Rectal smooth muscle tissue (tissue), 1 donor: ENCODE measurements around the gene AGFG2.
A peak's percentile ranks its signal among the peaks of the same experiment; 100 is the strongest.
"Not testable (repeated sequence)": the region's sequence is repeated elsewhere in the genome, so short reads cannot be mapped to it uniquely, and the experiment has no call there.

Experiments used
- H3K27ac ChIP-seq: one replicate; pipeline ENCODE4 v1.7.0; 2013; ENCODE audit warnings: low read depth, low read length, inconsistent platforms
- H3K27me3 ChIP-seq: one replicate; pipeline ENCODE4 v1.7.0; 2013; ENCODE audit warnings: low read length; ENCODE audit not compliant: control insufficient read depth, insufficient read depth
- H3K36me3 ChIP-seq: one replicate; pipeline ENCODE4 v1.7.0; 2013; ENCODE audit warnings: low read length; ENCODE audit not compliant: control insufficient read depth, insufficient read depth
- H3K4me1 ChIP-seq: one replicate; pipeline ENCODE4 v1.7.0; 2013; ENCODE audit warnings: low read length; ENCODE audit not compliant: control insufficient read depth, insufficient read depth
- H3K4me3 ChIP-seq: one replicate; pipeline ENCODE4 v1.7.0; 2013; ENCODE audit warnings: low read length
- H3K9ac ChIP-seq: one replicate; pipeline ENCODE4 v1.7.0; 2013; ENCODE audit warnings: low read length

The AGFG2 gene

GRCh38 chr7:100546926-100547800 is 8.2 kb downstream of the AGFG2 start:
- Histone ChIP-seq H3K9ac (no peak overlapping the region), H3K4me3 (peak overlapping the region; percentile 17), H3K4me1 (peaks cover 33% of the 10 kb centered on the region)

GRCh38 chr7:100547872-100548271 is 8.9 kb downstream of the AGFG2 start:
- peaks cover 33% of the 10 kb centered on the region for H3K4me1 ChIP-seq
- H3K27me3 ChIP-seq: no peaks in the 10 kb centered on the region
- H3K9ac ChIP-seq: no peak overlapping the region
- peak overlapping the region; percentile 94 for H3K27ac ChIP-seq
- H3K36me3 ChIP-seq: peaks cover 5% of the 10 kb centered on the region
- no peak overlapping the region for H3K4me3 ChIP-seq

More at GRCh38 chr7:100546926-100547800, 8.2 kb downstream of the AGFG2 start:
- Histone ChIP-seq H3K36me3 (peaks cover under 1% of the 10 kb centered on the region), H3K27ac (peak overlapping the region; percentile 94), H3K27me3 (no peaks in the 10 kb centered on the region)

- not testable (repeated sequence) for H3K36me3 ChIP-seq, H3K27me3 ChIP-seq, H3K4me3 ChIP-seq, H3K9ac ChIP-seq
- peak overlapping the region; percentile 94 for H3K27ac ChIP-seq
- peaks cover 33% of the 10 kb centered on the region for H3K4me1 ChIP-seq
Observed at GRCh38 chr7:100548446-100548845, 9.4 kb downstream of the AGFG2 start.

- H3K27me3 ChIP-seq: no peaks in the 10 kb centered on the region
- H3K4me1 ChIP-seq: peaks cover 6% of the 10 kb centered on the region
- no peak overlapping the region for H3K9ac ChIP-seq
- no peak overlapping the region for H3K27ac ChIP-seq
- H3K36me3 ChIP-seq: peaks cover 9% of the 10 kb centered on the region
- no peak overlapping the region for H3K4me3 ChIP-seq
Observed at GRCh38 chr7:100552532-100552931, 13.5 kb downstream of the AGFG2 start.

- Histone ChIP-seq H3K4me3 (no peak overlapping the region), H3K27ac (no peak overlapping the region), H3K4me1 (peaks cover under 1% of the 10 kb centered on the region), H3K36me3 (peaks cover 9% of the 10 kb centered on the region), H3K9ac (no peak overlapping the region), H3K27me3 (no peaks in the 10 kb centered on the region)
Observed at GRCh38 chr7:100553032-100553431, 14.0 kb downstream of the AGFG2 start.

GRCh38 chr7:100555701-100556100 is 16.7 kb downstream of the AGFG2 start:
- peaks cover 9% of the 10 kb centered on the region for H3K36me3 ChIP-seq
- H3K4me1 ChIP-seq: no peaks in the 10 kb centered on the region
- H3K27ac ChIP-seq: no peak overlapping the region
- no peak overlapping the region for H3K4me3 ChIP-seq
- no peaks in the 10 kb centered on the region for H3K27me3 ChIP-seq
- H3K9ac ChIP-seq: no peak overlapping the region

- H3K4me3 ChIP-seq: no peak overlapping the region
- no peak overlapping the region for H3K9ac ChIP-seq
- H3K27ac ChIP-seq: no peak overlapping the region
- H3K27me3 ChIP-seq: no peaks in the 10 kb centered on the region
- H3K4me1 ChIP-seq: no peaks in the 10 kb centered on the region
- peaks cover 9% of the 10 kb centered on the region for H3K36me3 ChIP-seq
Observed at GRCh38 chr7:100556541-100556940, 17.5 kb downstream of the AGFG2 start.

- Histone ChIP-seq H3K27me3 (no peaks in the 10 kb centered on the region), H3K36me3 (peaks cover 4% of the 10 kb centered on the region), H3K4me1 (no peaks in the 10 kb centered on the region), H3K27ac (no peak overlapping the region), H3K9ac (no peak overlapping the region), H3K4me3 (no peak overlapping the region)
Observed at GRCh38 chr7:100559127-100559526, 20.1 kb downstream of the AGFG2 start.

GRCh38 chr7:100561491-100562194 is 22.6 kb downstream of the AGFG2 start:
- no peak overlapping the region for H3K4me3 ChIP-seq
- H3K4me1 ChIP-seq: no peaks in the 10 kb centered on the region
- no peak overlapping the region for H3K27ac ChIP-seq
- H3K9ac ChIP-seq: no peak overlapping the region
- peaks cover 3% of the 10 kb centered on the region for H3K36me3 ChIP-seq
- H3K27me3 ChIP-seq: no peaks in the 10 kb centered on the region

GRCh38 chr7:100562195-100563099 is 23.4 kb downstream of the AGFG2 start:
- Histone ChIP-seq H3K36me3 (peaks cover 3% of the 10 kb centered on the region), H3K4me1 (no peaks in the 10 kb centered on the region), H3K4me3 (no peak overlapping the region), H3K27me3 (no peaks in the 10 kb centered on the region), H3K27ac (no peak overlapping the region), H3K9ac (no peak overlapping the region)

GRCh38 chr7:100563100-100563564 is 24.1 kb downstream of the AGFG2 start:
- Histone ChIP-seq H3K36me3 (peaks cover 3% of the 10 kb centered on the region), H3K4me1 (no peaks in the 10 kb centered on the region), H3K9ac (no peak overlapping the region), H3K27ac (no peak overlapping the region), H3K27me3 (no peaks in the 10 kb centered on the region), H3K4me3 (no peak overlapping the region)
